H4 (cell line): ENCODE results near the gene ZNHIT3. TPM values are rescaled to one million over a fixed set of nuclear protein-coding genes. Genes with fewer than 3 reads are reported as not detected.
"Not testable (repeated sequence)": the region's sequence is repeated elsewhere in the genome, so short reads cannot be mapped to it uniquely, and the experiment has no call there.

Experiments
- DNase-seq: peaks from one replicate; pipeline ENCODE4 v3.0.0-alpha.2; 2015; ENCODE audit warnings: low spot score
- total RNA-seq: library from RNA; depleted of rRNA; stranded (reverse); fragments of >200 nt; shearing (Covaris generic); gene quantifications from 2 replicates; pipeline ENCODE4 v1.2.3, GENCODE V29; 2014

Gene ZNHIT3
- total RNA-seq, 1 experiment from 2014 or later = 62.0 TPM

DNA sequence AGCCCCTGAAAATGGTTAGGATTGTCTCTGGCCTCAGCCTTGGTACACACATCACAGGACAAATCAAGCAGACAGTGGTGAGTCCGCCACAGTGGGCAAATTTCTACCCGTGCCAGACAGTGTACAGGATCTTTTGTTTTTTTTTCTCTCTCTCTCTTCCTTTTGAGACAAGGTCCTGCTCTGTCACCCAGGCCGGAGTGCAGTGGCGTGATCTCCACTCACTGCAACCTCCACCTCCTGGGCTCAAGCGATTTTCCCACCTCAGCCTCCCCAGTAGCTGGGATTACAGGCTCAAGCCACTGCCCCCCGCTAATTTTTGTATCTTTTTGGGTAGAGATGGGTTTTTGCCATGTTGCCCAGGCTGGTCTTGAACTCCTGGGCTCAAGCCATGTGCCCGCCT, 2.5 kb upstream of the ZNHIT3 start:
- not testable (repeated sequence) for DNase-seq

GRCh38 chr17:36485027-36485426, 1.5 kb upstream of the ZNHIT3 start:
- DNase-seq = no peak

GRCh38 chr17:36485805-36486203, 677 bp upstream of the ZNHIT3 start:
- no peak for DNase-seq

DNA sequence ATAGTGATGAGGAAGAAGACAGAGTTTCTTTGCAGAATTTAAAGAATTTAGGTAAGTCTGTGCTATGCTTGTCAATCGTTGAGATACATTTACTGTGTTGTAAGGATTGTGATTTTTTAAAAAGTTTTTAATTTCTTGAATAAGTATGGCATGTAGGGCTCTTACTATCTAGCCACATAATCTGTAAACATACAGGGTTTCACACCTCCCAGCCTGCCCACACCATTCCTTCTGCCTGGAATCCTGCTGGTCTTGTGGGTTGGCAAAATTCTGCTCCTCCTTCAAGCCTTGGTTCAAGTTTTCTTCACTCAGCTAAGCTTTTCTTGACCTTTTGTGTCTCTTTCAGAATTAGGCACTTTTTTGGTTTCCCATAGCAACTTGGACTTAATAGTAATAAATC, 7.5 kb downstream of the ZNHIT3 start:
- DNase-seq = no peak

GRCh38 chr17:36494674-36495073, 8.2 kb downstream of the ZNHIT3 start:
- DNase-seq = no peak

- DNase-seq = no peak
These were observed 8.6 kb downstream of the ZNHIT3 start for GRCh38 chr17:36495076-36495578.

GRCh38 chr17:36496018-36496789, 9.7 kb downstream of the ZNHIT3 start:
- DNase-seq = no peak

DNA sequence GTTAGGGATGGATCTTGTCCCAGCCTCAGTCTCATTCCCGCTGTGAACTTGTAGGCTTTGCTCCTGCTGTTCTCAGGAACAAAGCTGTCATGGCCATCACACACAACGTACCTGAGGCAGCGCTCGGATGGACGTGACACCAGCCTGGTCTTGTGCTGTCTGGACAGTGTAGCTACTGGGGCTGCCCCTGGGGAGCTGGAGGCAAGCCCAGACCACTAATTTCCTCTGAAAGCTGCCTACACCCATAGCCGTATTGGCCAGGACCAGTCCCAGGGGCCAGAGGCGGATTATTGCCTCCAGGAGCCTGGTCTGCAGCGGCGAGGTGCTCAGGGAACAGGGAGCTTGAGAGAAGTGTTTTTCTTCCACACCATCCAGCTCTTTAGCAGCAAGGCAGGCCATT, 11.7 kb downstream of the ZNHIT3 start:
- DNase-seq = no peak

GRCh38 chr17:36498560-36499300, 12.2 kb downstream of the ZNHIT3 start:
- no peak for DNase-seq

DNA sequence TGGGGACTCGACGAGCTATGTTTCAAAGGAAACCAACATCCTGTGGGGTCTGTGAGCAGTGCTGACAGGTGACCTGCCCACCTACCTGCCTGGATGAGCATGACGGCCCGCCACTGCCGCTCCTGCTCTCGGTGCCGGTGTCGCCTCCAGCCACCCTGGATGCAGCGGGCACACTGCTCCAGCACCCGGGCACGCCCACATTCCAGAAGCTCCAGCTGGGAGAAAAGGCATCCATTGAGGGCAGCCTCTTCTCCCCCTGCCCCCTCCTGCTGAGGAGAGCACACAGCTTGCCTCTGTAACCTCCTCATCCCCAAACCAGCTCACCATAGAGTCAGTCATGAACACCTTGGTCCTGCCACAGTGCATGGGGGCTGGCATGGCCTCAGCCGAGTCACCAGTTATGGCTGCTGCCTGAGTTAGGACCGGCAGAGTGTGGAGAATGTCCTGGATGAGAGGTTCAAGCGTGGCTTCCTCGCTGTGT, 14.3 kb downstream of the ZNHIT3 start:
- no peak for DNase-seq

DNA sequence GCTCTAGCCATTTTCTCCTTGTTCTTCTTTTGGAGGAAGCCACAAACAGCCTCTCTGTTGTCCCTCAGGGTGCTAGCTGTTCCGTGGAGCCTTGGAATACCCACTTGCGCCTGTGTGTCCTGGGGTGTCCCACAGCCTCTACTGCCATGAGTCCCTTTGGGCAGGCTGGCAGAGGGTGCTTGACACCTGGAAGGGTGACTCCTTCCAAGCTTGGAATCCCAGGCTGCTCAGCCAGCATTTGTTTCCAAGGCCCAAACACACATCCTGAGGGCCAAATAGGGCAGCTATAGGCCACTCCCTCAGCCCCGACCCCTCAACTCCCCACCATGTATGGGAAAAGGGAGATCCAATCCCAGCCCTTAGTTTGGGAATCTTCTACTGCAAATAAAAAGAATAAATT, 14.9 kb downstream of the ZNHIT3 start:
- DNase-seq = no peak

- no peak for DNase-seq
These were observed 15.5 kb downstream of the ZNHIT3 start for GRCh38 chr17:36501963-36502362.

DNA sequence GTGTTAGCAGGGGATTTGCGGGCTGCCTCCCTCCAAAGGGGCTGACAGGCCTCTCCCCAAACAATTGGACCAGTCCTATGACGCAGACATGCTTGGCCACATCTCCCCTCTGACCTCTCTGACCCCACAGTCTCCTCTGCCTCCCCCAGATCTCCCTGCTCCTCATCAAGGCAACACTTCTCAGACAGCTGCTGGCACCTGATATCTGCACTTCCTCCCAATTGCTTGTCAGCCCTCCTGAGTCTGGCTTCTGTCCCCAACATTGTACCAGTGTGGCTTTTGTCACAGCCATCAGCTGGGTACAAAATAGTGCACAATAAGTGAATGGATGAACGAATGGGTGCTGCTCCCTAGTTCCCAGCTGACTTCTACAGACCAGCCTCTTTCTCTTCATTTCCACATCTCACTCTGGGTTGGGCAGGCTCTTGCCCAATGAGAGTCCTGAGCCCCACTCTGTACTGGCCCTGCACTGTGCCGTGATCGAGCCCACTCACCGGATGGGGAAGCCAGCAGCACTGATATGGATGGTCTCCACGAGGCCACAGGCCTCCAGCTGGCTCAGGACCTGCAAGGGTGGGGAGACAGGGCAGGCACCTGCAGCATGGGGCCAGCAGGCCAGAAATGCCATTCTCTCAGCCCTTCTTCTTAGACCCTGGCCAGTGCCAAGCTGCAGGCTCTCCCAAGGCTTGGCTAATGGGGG, 17.1 kb downstream of the ZNHIT3 start:
- DNase-seq = no peak

GRCh38 chr17:36504156-36504545, 17.7 kb downstream of the ZNHIT3 start:
- no peak for DNase-seq

DNA sequence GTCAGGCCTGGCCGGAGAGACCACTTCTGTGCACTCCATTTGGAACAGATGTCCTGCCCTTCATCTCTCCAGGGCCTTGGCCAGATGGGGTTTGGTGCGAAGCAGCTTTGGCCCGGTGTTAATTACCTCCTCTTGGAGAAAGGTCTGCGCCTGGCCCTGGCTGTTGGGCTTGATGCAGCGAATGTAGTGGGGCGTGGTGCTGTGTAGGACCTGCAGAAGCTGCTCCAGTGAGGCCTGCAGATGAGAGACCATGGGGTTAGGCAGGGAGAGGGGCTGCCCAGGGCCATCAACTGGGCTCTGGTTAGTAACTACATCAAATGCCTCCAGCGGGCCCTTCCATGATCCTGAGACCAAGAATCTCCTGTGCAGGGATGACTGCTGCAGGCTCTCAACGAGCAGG, 18.7 kb downstream of the ZNHIT3 start:
- no peak for DNase-seq

DNA sequence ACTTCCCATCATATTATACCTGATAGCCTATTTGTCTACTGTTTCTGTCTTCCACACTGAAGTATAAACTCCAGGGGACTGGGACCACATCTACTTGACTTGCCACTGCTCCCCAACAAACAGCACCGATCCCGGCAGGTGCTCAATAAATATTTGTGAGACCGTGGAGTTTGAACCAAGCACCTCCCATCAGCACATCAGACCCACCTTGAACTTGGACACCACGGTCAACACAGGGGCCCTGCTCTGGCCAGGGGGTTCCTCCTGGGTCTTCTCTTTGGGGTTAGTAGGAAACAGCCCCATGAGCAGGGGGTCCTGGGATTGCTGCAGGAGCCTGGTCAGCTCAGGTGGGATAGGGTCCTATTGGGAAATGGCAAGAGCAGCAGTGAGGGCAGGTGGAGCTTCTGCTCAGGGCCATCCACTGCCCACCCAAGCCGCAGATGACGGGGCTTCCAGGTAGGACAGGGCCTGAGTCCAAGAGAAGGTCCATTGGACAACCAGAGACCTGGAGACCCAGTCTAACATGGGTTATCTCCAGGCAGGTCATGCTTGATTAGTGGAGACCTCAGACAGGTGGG, 19.9 kb downstream of the ZNHIT3 start:
- DNase-seq = no peak

GRCh38 chr17:36506831-36507230, 20.4 kb downstream of the ZNHIT3 start:
- DNase-seq = no peak

- DNase-seq = no peak
These were observed 20.8 kb downstream of the ZNHIT3 start for GRCh38 chr17:36507266-36507665.

DNA sequence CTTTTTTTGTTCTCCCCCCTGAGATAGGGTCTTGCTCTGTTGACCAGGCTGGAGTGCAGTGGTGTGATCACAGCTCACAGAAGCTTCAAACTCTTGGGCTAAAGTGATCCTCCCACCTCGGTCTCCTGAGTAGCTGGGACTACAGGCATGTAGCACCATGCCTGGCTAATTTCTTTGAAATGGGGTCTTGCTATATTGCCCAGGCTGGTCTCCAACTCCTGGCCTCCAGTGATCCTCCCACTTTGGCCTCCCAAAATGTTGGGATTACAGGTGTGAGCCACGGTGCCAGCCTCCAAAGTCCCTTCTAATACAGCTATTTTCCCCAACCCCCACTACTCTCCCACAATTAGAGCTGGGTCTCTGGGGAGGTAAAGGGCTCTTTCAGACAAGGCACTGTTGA, 22.0 kb downstream of the ZNHIT3 start:
- not testable (repeated sequence) for DNase-seq

- DNase-seq = no peak
These were observed 22.9 kb downstream of the ZNHIT3 start for GRCh38 chr17:36509272-36509985.

DNA sequence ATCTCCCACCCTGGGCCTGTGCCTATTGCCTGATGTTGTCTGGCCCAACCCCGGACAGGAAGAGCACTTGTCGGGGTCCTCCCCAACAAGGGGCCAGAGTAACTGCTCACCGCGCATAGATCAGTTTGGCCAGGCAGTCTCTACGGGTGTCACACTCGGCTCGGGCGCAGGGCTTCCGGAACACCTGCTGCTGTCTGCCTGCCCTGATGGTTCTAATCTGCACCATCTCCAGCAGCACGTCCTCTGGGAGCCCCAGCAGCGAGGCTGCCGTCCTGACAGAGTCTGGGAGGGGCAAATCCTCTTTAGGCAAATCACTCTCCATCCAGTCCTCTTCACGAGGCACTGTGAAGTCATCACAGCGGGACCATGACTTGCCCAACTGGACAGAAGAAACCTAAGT, 24.2 kb downstream of the ZNHIT3 start:
- no peak for DNase-seq
